ENCODE results near the gene ATP10D.
"Not testable (repeated sequence)": the region's sequence is repeated elsewhere in the genome, so short reads cannot be mapped to it uniquely, and the experiment has no call there.

The ATP10D gene

DNA sequence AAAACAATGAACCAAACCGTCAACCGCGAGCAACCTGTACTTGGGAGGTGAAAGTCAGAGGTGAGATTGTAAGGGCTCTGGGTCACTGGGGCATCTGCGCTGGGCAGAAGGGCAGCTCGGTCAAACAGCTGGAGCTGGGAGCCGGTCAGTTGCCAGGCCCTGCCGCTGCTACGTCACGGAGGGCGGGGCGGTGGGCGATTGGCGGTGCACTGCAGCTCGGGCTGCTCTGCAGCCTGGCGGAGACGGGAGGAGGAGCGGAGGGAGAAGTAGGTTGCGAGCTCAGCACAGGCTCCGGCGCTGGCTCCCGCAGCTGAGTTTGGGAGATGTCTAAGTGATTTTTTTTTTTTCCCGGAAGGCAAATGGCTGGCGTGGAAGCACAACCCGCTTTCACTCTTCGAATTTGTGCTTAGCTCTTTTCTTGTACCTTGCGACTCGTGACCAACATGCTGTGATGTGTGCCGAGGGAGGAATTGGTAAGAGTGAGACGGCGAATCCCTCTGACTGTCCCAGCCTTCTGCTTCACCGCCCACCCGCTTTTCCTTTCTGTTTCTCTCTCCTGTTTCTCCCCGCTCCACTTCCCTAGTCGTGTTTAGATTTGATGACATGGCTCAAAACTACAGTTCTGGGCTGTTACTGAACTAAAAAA is at the start of gene ATP10D:
TSS of gene ATP10D (plus strand) at position 229 of the 646 bp plus-strand sequence. CDS start 27,266 bp downstream, outside the sequence.
- DNase-seq: peak; percentile 60 to 80

DNA sequence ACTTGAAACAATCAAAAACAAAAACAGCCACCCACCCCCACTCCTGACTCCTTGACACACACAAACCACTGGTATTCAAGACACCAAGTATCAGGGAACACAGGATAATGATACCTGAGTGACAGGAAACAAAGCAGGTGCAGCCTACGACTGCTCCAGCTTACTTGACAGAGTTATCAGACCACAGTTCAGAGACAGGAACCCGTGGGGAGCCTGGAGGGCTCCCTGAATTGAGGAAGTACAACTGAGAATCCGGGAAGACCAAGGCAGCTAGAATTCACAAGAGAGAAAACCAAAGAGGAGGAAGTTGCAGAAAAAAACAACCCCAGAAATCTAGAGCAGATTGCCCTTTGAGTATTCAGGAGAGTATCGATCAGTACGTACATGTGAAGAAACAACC is 42.1 kb upstream of the ATP10D start:
- DNase-seq: no peak

GRCh38 chr4:47444031-47444430 is 41.0 kb upstream of the ATP10D start:
- DNase-seq: no peak

DNA sequence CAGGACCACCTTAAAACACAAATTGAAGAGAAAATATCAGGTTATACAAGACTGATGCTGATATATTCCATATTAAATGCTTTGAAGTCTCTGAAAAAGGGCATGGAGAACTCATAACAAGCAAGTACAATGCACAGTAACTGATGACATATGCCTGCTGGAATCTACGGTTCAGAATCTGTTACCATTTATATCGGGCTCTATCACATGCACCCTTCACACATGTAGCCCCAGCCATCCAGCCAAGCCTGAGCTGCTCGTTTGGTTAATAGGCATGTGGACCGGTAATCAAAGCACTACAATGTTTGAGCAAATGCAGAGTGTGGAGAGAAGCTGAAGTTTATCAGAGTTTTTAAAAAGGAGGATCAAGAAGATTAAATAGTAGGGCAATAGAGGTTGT is 33.4 kb upstream of the ATP10D start:
- DNase-seq: no peak

GRCh38 chr4:47462799-47463234 is 22.3 kb upstream of the ATP10D start:
- DNase-seq: no peak

DNA sequence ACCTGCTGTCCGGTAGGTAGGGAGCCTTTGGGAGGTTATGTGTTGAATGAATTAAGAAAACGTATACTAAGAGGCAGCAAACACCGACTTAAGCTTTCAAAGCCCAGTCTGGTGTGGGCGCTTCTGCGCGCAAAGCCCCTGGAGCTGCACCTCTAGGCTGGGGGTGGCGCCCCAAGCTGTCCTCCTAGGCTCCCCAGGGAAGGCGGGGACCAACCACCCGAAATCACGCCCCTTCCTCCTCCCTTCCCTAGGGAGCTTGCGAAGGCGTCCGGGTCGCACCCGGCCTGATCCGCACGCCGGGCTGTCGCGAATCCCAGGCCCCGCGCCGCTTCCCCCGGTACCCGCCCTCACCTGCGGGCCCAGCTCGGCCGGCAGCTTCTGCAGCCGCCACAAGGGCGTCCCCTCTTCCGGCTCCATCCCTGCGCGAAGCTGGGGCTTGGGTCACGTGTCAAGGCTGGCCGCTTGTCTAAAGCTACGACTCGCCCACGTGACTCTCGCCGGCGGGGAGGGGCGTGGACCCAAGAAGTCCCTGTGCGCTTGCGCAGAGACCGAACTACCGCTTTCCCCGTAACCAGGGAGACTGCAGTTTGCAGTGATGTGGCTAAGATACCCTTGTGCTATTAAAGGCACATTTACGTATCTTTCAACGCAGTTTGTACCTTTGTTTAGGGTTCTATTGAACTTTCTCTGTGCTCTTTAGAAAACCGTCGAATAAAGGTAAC is 21.7 kb upstream of the ATP10D start, which contains the start of gene COMMD8:
TSS of gene COMMD8 (minus strand) at position 468 of the 722 bp plus-strand sequence. CDS start at position 417, 51 bp downstream.
- peak; percentile 73 to 91 for DNase-seq

DNA sequence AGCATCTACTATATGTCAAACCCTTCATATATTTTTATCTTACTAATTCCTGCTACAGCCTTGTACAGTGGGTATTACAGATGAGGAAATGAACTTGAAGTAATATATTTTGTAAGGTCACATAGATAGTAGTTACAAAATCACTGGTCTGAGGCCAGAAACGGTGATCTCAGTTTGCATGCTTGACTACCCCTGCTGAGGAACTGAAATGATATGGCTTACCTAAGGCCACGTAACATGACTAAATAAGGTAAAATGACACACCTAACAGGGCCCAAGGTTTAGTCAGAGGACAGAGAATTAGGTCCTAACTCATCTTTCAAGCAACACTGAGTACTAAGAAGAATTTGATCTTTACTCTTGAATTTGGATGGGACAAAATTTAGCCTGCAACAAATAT is 20.1 kb upstream of the ATP10D start:
- DNase-seq: no peak

DNA sequence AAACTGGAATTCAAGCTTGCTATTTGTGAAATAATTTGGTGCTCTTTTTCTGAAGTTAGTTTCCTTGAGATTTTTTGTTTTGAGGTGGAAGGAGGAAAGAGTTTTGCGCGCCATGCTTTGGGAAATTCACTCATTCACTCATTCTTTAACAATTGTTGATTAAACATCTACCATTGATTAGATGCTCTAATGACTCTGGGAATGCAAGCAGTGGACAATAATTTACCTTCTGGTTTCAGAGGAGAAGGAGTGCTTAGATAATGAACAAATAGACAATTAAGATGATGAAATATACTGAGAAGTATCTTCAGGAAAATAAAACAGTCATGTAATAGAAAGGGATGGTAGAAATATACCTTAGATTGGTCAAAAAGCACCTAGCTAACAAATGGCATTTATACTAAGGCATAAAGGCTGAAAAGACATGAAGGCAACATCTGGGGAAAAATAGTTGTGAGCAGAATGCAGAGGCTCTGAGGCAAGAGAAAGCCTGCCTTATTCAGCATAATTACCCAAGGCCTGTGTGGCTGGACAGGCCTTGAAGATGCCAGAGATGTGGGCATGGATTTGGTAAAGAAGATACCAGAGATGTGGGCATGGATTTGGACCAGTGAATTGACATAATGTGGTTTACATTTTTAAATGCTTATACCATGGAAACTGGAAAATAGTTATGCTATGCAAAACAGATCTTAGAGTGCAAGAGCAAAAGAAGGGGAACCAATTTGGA is 18.9 kb upstream of the ATP10D start:
- no peak for DNase-seq

DNA sequence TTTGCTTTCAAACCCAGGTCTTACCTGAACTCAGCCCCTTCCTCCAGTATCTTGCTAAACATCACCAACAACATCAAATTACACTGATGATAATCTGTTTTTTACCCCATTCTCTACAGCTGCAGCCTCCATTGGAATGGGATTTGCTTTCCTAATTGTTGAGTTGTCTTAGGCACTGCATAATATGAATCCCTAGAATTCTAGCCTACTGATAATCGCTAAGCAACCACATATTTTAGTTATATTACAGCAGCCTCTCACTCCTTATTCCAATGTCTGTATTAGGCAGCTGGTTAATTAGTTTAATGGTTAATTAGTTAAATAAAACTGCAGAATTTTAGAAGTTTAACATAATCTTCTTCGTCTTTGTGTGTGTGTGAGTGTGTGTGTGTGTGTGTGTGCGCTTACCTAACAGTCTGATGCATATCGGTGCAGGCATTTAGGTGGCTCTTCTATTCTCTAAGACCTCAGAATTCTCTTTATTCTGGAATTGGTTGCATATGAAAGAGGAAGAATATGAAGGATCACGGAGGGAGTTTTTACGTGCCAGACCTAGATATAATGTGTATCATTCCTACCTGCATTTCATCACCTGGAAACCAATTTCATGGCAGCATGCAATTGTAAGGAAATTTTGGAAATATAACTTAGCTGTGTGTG is 16.2 kb upstream of the ATP10D start:
- no peak for DNase-seq

- no peak for DNase-seq
These were observed 15.1 kb upstream of the ATP10D start for GRCh38 chr4:47469951-47470350.

- DNase-seq: no peak
These were observed 14.0 kb upstream of the ATP10D start for GRCh38 chr4:47471064-47471463.

- no peak for DNase-seq
These were observed 13.5 kb upstream of the ATP10D start for GRCh38 chr4:47471591-47471990.

DNA sequence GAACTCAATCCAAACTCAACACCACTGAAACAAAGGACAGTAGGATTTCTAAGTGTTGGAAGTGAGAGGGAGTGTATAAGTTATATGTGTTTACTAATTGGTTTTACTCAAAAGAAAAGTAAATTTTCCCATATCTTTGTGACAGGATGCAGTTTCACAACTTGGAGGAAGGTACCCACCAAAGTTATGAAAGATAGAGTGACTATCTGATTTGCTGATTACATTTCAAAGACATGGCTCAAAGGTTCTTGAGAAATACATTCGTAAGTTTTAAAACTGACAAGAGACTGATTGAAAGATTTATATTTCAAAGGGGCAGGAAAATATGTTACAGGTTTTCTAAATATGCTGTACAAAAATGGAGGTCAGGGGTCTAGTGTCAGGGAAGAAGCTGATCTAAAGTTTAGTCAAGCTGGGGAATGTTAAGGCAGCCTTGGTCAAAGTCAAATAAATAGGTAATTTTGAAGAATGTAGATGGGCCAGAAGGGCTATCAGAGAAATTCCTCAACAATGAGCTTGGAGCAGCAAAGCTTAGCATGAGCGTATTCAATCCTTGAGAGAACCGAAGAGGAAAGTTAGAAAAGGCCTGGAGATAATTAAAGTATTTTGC is 11.8 kb upstream of the ATP10D start:
- DNase-seq: no peak

DNA sequence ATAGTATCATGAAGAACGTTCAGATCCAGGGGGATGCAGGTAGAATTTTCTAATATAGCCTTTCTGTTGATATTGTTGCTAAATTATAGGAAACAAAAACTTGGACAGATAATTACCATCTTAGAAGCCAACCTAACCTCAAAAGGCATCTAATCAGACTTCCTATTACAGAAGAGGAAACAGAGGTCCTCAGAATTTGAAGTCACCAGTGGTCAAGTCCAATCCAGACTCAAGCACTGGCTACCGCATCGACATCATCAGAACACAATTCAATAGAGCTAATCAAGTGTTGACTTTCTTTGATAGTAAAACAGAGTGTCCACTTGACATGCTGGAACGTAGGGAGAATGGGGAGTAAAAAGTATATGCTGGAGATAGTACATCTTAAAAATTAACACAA is 10.3 kb upstream of the ATP10D start:
- no peak for DNase-seq

DNA sequence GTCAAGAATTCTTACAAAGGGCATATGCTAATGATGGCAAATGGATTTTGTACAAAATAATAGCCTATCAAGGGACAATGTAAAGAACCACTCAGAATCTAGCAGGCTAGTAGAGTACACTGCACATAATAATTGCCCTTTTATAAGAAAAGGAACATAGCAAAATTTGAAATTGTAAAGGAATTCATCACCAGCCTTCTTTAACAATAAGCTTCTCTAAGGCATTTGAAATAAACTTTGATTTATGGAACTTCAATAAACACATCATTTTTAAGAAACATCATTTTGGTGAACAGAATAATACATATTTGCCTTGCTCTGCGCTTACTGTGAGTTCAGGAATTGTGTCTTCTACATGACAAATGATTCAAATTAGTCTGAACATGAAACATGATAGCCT is 9.7 kb upstream of the ATP10D start:
- no peak for DNase-seq

DNA sequence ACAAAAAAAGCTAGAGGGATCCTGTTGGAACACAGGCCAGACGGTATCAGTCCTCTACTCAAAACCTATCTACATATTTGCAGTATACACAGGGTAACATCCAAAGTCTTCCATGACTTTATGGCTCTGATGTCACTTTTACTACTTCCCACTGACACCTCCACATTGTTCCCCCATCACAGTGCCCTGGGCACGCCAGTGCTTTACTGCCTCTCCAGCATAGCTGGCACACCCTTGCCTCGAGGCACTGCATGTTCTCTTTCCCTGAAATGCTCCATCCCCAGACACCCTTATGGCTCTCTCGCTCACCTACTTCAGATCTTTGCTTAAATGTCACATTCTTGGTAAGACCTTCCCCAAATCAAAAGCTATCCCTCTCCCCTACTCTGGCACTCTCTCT is 6.3 kb upstream of the ATP10D start:
- no peak for DNase-seq

DNA sequence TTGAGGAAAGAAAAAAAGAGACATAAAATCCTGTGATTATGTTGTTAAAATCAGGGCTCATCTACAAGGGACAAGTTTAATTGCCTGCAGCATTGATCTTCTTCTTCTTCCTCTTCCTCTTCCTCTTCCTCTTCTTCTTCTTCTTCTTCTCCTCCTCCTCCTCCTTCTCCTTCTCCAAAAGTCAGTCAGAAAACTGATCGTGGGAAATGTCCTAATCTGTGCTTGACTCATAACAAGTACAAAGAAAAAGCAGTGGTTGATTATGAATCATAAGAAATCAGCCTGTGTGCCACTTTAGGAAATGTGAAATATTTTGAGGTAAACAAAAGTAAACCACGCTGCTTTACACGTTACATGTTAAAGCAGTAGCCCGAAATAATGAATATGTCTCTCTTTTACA is 2.7 kb upstream of the ATP10D start:
- no peak for DNase-seq

- DNase-seq: no peak
These were observed 1.3 kb upstream of the ATP10D start for GRCh38 chr4:47483745-47484144.

GRCh38 chr4:47484168-47484567 is 907 bp upstream of the ATP10D start:
- DNase-seq: no peak

GRCh38 chr4:47485768-47486167 is 693 bp downstream of the ATP10D start:
- DNase-seq: no peak

DNA sequence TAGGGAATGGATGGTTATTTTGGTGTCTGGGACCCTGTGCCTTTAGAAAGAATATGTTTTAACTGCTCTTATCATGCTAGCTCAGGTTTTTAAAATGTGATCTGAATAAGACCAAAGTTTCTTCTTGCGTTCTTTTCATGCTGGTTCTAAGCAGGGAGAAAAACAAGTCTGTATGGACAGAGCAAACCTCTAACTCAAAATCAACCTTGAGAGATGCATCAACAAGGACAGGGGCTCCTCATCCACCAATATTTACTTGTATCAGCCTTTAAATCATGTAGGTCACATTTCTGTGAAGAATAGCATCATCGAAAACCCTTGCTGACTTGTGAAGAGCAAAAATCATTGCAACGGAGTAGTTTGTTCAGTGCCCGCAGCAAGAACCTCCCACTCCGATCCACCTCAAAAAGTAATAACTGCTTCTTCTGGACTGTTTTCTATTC is 1.2 kb downstream of the ATP10D start:
- DNase-seq: no peak

GRCh38 chr4:47486727-47487126 is 1.7 kb downstream of the ATP10D start:
- DNase-seq: not testable (repeated sequence)

DNA sequence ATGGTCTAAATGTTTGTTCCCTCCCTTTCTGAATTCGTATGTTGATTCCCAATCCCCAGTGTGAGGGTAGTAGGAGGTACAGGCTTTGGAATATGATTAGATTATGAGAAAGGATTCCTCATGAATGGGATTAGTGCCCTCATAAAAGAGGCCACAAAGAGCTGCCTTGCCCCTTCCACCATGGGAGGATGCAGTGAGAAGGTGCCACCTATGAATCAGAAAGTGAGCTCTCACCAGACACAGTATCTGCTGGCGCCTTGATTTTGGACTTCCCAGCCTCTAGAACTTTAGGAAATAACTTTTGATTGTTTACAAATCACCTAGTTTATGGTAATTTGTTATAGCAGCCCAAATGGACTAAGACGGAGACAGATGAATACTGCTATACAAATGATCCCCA is 3.6 kb downstream of the ATP10D start:
- no peak for DNase-seq
